HG03378 (cell line): ENCODE data around the gene ITGB4.

Experiments used
- ATAC-seq: cut with Tn5 transposase; IDR thresholded peaks from one replicate; pipeline ENCODE4 v1.9.1; 2021; ENCODE audit warnings: mild to moderate bottlenecking, moderate library complexity; ENCODE audit not compliant: unreplicated experiment

ITGB4 gene

GRCh38 chr17:75720656-75721462 is at the start of gene ITGB4:
TSS of gene ITGB4 (plus strand) at chr17:75721459. CDS start at chr17:75724704, 3,245 bp downstream.
- no peak for ATAC-seq

- no peak for ATAC-seq
Measured at GRCh38 chr17:75672011-75672410, 49.2 kb upstream of the ITGB4 start.

- no peak for ATAC-seq
Measured at GRCh38 chr17:75673487-75673886, 47.8 kb upstream of the ITGB4 start.

- no peak for ATAC-seq
Measured at GRCh38 chr17:75676461-75676860, 44.8 kb upstream of the ITGB4 start.

- no peak for ATAC-seq
Measured at GRCh38 chr17:75679706-75680211, 41.5 kb upstream of the ITGB4 start.

GRCh38 chr17:75680431-75680830 is 40.8 kb upstream of the ITGB4 start:
- no peak for ATAC-seq

- no peak for ATAC-seq
Measured at GRCh38 chr17:75681289-75681688, 40.0 kb upstream of the ITGB4 start.

- no peak for ATAC-seq
Measured at GRCh38 chr17:75683583-75683982, 37.7 kb upstream of the ITGB4 start.

GRCh38 chr17:75684249-75684648 is 37.0 kb upstream of the ITGB4 start:
- no peak for ATAC-seq

GRCh38 chr17:75684924-75685323 is 36.3 kb upstream of the ITGB4 start:
- ATAC-seq, result no peak

GRCh38 chr17:75685499-75685898 is 35.8 kb upstream of the ITGB4 start:
- ATAC-seq, result no peak

- no peak for ATAC-seq
Measured at GRCh38 chr17:75688209-75688825, 32.9 kb upstream of the ITGB4 start.

- no peak for ATAC-seq
Measured at GRCh38 chr17:75689441-75689873, 31.8 kb upstream of the ITGB4 start.

- ATAC-seq, result no peak
Measured at GRCh38 chr17:75691371-75691791, 29.9 kb upstream of the ITGB4 start.

GRCh38 chr17:75691801-75692626 is 29.2 kb upstream of the ITGB4 start:
- no peak for ATAC-seq

GRCh38 chr17:75692976-75693375 is 28.3 kb upstream of the ITGB4 start:
- ATAC-seq, result no peak

GRCh38 chr17:75693500-75694481 is 27.5 kb upstream of the ITGB4 start:
- ATAC-seq, result no peak

GRCh38 chr17:75694536-75694935 is 26.7 kb upstream of the ITGB4 start:
- no peak for ATAC-seq

- no peak for ATAC-seq
Measured at GRCh38 chr17:75695141-75695829, 26.0 kb upstream of the ITGB4 start.
